Stomach (tissue), 4 donors: ENCODE results near the gene NEU3.

Source experiments
- EP300 ChIP-seq: sonication (generic); formaldehyde crosslinking; IDR thresholded peaks from one replicate; pipeline ENCODE4 v1.6.1; 2017; ENCODE audit warnings: antibody characterized with exemption
- POLR2A ChIP-seq, 4 donors: fragments of 450-650 bp; IDR thresholded peaks; one replicate each; pipeline ENCODE4 v1.6.1; 2016; ENCODE audit warnings: antibody characterized with exemption in 4 of 4, control low read depth in 2 of 4, mild to moderate bottlenecking in 1 of 4, moderate library complexity in 1 of 4
- POLR2AphosphoS5 ChIP-seq, 3 donors: sonication (generic); formaldehyde crosslinking; IDR thresholded peaks; one replicate each; pipeline ENCODE4 v1.6.1; 2016; ENCODE audit warnings: antibody characterized with exemption in 3 of 3
- TF ChIP-seq, protein P1 (sequence below), 7 experiments: fragments of 450-650 bp in 4 of 7; fragments of 200-600 bp in 3 of 7; sonication (generic) in 3 of 7; IDR thresholded peaks; one replicate each; pipeline ENCODE4 v1.5.1; 2016 to 2019; ENCODE audit warnings: antibody characterized with exemption in 7 of 7, control low read depth in 2 of 7, mild to moderate bottlenecking in 1 of 7

DNA sequence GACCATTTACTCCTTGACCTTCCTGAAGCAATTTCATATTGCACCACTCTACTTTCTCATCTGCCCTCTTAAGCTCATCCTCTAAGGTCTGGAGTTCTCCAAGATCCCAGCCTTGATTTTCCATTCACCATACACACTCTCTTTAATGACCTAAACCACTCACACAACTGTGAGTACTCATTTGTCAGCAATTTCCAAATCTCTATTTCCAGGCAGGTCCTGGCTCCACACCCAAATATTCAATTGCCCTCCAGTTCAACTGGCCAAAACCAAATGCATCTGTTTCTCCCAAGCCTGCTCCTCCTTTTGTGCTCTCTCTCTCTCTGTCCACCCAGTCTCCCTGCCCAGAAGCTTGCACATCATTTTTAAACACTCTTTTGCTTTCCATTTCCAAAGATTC is 39.6 kb downstream of the NEU3 start:
- TF ChIP-seq, protein P1, sequence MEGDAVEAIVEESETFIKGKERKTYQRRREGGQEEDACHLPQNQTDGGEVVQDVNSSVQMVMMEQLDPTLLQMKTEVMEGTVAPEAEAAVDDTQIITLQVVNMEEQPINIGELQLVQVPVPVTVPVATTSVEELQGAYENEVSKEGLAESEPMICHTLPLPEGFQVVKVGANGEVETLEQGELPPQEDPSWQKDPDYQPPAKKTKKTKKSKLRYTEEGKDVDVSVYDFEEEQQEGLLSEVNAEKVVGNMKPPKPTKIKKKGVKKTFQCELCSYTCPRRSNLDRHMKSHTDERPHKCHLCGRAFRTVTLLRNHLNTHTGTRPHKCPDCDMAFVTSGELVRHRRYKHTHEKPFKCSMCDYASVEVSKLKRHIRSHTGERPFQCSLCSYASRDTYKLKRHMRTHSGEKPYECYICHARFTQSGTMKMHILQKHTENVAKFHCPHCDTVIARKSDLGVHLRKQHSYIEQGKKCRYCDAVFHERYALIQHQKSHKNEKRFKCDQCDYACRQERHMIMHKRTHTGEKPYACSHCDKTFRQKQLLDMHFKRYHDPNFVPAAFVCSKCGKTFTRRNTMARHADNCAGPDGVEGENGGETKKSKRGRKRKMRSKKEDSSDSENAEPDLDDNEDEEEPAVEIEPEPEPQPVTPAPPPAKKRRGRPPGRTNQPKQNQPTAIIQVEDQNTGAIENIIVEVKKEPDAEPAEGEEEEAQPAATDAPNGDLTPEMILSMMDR (IDR thresholded peaks at IDR 0.05) = no peak
- TF ChIP-seq POLR2AphosphoS5 (IDR thresholded peaks at IDR 0.05) (no peak), POLR2A (IDR thresholded peaks at IDR 0.05) (no peak), EP300 (no peak)
